ENCODE measurements around the gene BSCL2.
A peak's percentile ranks its signal among the peaks of the same experiment; 100 is the strongest.
"Not testable (repeated sequence)": the region's sequence is repeated elsewhere in the genome, so short reads cannot be mapped to it uniquely, and the experiment has no call there.

The BSCL2 gene

GRCh38 chr11:62677156-62677555, 30.1 kb downstream of the BSCL2 start:
- H3K4me3 ChIP-seq (ENCODE audit: low read depth, low read length), result no peak overlapping the region

DNA sequence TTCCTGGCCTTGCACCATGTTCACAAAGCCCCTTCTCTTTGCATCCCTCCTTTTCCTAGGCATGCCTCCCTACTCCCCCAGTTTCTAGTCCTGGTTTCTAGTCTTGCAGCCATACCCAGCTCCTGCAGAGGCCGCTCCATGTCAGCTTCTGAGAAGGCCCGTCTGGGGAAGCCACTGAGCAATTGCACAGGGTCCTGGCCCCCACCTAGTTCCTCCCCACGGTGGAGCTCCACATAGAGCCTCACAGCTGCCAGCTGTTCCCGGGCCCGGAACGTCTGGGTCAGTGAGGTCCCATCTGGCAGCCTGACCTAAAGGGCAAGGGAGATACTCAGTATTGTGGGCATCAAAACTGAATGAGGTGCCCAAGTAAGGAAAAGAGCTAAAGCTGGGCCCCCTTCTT, 30.5 kb downstream of the BSCL2 start:
- DNase-seq (ENCODE audit: low read depth), result no peak
- TF ChIP-seq, protein P1, sequence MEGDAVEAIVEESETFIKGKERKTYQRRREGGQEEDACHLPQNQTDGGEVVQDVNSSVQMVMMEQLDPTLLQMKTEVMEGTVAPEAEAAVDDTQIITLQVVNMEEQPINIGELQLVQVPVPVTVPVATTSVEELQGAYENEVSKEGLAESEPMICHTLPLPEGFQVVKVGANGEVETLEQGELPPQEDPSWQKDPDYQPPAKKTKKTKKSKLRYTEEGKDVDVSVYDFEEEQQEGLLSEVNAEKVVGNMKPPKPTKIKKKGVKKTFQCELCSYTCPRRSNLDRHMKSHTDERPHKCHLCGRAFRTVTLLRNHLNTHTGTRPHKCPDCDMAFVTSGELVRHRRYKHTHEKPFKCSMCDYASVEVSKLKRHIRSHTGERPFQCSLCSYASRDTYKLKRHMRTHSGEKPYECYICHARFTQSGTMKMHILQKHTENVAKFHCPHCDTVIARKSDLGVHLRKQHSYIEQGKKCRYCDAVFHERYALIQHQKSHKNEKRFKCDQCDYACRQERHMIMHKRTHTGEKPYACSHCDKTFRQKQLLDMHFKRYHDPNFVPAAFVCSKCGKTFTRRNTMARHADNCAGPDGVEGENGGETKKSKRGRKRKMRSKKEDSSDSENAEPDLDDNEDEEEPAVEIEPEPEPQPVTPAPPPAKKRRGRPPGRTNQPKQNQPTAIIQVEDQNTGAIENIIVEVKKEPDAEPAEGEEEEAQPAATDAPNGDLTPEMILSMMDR (IDR thresholded peaks at IDR 0.05; ENCODE audit: insufficient read depth, low read depth, low read length, missing control alignments), result no peak
- H3K4me3 ChIP-seq (ENCODE audit: low read depth, low read length), result no peak overlapping the region

More at GRCh38 chr11:62677156-62677555, 30.1 kb downstream of the BSCL2 start:
- TF ChIP-seq, protein P1 (IDR thresholded peaks at IDR 0.05; ENCODE audit: insufficient read depth, low read depth, low read length, missing control alignments), result no peak
- DNase-seq (ENCODE audit: low read depth), result no peak

- not testable (repeated sequence) for H3K4me3 ChIP-seq (ENCODE audit: low read depth, low read length); DNase-seq (ENCODE audit: low read depth)
These were observed 31.8 kb downstream of the BSCL2 start for GRCh38 chr11:62675415-62675814.

GRCh38 chr11:62673196-62673525, 34.1 kb downstream of the BSCL2 start:
- TF ChIP-seq, protein P1 (IDR thresholded peaks at IDR 0.05; ENCODE audit: insufficient read depth, low read depth, low read length, missing control alignments), result no peak
- DNase-seq (ENCODE audit: low read depth), result no peak
- H3K4me3 ChIP-seq (ENCODE audit: low read depth, low read length), result no peak overlapping the region

DNA sequence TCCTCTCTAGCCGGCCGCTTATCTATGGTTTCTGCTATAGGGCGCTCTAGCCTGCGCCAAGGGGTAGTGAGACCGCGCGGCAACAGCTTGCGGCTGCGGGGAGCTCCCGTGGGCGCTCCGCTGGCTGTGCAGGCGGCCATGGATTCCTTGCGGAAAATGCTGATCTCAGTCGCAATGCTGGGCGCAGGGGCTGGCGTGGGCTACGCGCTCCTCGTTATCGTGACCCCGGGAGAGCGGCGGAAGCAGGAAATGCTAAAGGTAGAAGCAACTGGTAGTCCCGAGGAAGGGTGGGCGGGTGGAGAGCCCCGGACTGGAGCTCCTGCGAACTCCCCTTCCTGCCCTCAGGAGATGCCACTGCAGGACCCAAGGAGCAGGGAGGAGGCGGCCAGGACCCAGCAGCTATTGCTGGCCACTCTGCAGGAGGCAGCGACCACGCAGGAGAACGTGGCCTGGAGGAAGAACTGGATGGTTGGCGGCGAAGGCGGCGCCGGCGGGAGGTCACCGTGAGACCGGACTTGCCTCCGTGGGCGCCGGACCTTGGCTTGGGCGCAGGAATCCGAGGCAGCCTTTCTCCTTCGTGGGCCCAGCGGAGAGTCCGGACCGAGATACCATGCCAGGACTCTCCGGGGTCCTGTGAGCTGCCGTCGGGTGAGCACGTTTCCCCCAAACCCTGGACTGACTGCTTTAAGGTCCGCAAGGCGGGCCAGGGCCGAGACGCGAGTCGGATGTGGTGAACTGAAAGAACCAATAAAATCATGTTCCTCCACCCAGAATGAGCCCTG, 35.4 kb downstream of the BSCL2 start, which contains the start of the genes LBHD1 and UQCC3:
Gene LBHD1, minus strand, starts transcription at position 660 of the 782 bp plus-strand sequence. CDS start 2,236 bp downstream, outside the sequence.
Gene UQCC3, plus strand, starts transcription at position 66 of the 782 bp plus-strand sequence. Its CDS starts 73 bp downstream, at position 139.
- peak; percentile 95 for DNase-seq (ENCODE audit: low read depth)
- TF ChIP-seq, protein P1 (IDR thresholded peaks at IDR 0.05; ENCODE audit: insufficient read depth, low read depth, low read length, missing control alignments), result no peak
- H3K4me3 ChIP-seq (ENCODE audit: low read depth, low read length), result peak within 1 kb of the TSS; percentile 64

GRCh38 chr11:62671236-62671607, 36.0 kb downstream of the BSCL2 start:
- TF ChIP-seq, protein P1 (IDR thresholded peaks at IDR 0.05; ENCODE audit: insufficient read depth, low read depth, low read length, missing control alignments), result no peak
- DNase-seq (ENCODE audit: low read depth), result peak; percentile 63
- peak overlapping the region; percentile 64 for H3K4me3 ChIP-seq (ENCODE audit: low read depth, low read length)

DNA sequence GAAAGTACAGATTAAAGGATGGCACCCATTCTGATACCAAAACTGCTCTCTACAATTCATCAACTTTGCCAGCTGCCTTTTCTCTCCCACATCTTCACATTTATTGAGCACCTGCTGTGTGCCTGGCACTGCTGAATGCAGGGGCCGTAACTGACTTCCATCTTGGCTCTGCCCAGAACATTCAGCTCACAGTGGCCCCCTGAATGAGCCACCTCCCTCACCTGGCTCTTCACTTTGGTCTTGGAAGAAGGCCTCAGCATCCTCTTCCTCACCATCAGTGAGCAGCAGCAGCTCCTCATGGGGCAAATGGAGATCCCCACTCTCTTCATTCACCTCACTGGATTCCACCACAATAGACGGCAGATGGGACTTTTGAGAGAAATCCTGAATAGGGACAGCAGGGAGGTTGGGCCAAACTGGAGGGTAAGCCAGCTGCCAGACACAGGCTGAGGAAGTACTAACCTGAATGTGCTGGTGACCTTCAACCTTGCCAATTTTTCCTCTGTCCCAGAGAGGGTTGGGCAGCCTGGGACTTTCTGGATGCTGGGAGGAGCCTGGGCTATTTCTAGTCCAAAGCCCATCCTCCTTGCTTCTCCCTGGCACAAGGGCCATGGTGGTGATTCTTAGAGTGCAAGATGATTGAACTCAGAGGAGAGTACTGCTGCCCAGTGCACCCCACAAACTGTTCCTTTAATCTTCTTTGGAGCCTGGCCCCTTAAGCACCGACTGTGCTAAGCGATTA, 37.6 kb downstream of the BSCL2 start:
- no peak overlapping the region for H3K4me3 ChIP-seq (ENCODE audit: low read depth, low read length)
- TF ChIP-seq, protein P1 (IDR thresholded peaks at IDR 0.05; ENCODE audit: insufficient read depth, low read depth, low read length, missing control alignments), result no peak
- no peak for DNase-seq (ENCODE audit: low read depth)

All from GM12865 (cell line).